ENCODE results near the gene RBM38. TPM values are rescaled to one million over a fixed set of nuclear protein-coding genes. Genes with fewer than 3 reads are reported as not detected.

RBM38 gene
- total and polyA plus RNA-seq, 2 donors from 2014 or later: 16.8 to 18.0 TPM

DNA sequence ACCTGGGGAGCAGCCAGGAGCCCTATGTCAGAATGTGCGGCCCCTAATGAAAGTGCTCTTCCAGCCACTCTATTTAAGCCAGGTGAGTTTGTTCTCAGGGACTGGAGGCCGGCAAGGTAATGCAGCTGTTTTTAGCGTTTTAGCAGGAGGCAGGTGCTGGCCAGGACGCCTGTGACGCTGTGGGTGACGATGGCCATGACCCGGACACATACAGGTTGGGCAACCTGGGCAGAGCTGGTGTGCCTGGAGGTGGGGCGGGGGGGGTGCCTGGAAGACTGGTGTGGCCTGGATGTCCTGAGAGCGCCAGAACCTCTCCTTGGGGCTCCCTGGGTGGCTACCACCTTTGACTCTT, 51.7 kb downstream of the RBM38 start:
- Histone ChIP-seq H3K4me3 (ENCODE audit: low read length in 3 of 3) (no peak overlapping the region), H3K36me3 (ENCODE audit: control insufficient read depth in 2 of 3, insufficient read depth in 3 of 3, low read length in 3 of 3) (no peaks in the 10 kb centered on the region), H3K9me3 (ENCODE audit: control insufficient read depth in 2 of 3, insufficient read depth in 1 of 3, low read length in 3 of 3) (peaks cover 0 to 3% (median 0%) of the 10 kb centered on the region in 3 donors), H3K4me1 (ENCODE audit: control insufficient read depth in 2 of 3, insufficient read depth in 2 of 3, low read depth in 1 of 3, low read length in 3 of 3) (no peaks in the 10 kb centered on the region), H3K27ac (ENCODE audit: low read depth in 2 of 2, low read length in 2 of 2) (no peak overlapping the region), H3K9ac (ENCODE audit: low read length in 3 of 3) (no peak overlapping the region), H3K27me3 (ENCODE audit: control insufficient read depth, insufficient read depth, low read length) (no peaks in the 10 kb centered on the region)
- FAIRE-seq (no peak), DNase-seq (no peak)
- intact Hi-C loops (cut with DNase I): no loop called here
- TF ChIP-seq, protein P1, sequence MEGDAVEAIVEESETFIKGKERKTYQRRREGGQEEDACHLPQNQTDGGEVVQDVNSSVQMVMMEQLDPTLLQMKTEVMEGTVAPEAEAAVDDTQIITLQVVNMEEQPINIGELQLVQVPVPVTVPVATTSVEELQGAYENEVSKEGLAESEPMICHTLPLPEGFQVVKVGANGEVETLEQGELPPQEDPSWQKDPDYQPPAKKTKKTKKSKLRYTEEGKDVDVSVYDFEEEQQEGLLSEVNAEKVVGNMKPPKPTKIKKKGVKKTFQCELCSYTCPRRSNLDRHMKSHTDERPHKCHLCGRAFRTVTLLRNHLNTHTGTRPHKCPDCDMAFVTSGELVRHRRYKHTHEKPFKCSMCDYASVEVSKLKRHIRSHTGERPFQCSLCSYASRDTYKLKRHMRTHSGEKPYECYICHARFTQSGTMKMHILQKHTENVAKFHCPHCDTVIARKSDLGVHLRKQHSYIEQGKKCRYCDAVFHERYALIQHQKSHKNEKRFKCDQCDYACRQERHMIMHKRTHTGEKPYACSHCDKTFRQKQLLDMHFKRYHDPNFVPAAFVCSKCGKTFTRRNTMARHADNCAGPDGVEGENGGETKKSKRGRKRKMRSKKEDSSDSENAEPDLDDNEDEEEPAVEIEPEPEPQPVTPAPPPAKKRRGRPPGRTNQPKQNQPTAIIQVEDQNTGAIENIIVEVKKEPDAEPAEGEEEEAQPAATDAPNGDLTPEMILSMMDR (IDR thresholded peaks at IDR 0.05; ENCODE audit: borderline replicate concordance, extremely low read depth, insufficient read depth): no peak

DNA sequence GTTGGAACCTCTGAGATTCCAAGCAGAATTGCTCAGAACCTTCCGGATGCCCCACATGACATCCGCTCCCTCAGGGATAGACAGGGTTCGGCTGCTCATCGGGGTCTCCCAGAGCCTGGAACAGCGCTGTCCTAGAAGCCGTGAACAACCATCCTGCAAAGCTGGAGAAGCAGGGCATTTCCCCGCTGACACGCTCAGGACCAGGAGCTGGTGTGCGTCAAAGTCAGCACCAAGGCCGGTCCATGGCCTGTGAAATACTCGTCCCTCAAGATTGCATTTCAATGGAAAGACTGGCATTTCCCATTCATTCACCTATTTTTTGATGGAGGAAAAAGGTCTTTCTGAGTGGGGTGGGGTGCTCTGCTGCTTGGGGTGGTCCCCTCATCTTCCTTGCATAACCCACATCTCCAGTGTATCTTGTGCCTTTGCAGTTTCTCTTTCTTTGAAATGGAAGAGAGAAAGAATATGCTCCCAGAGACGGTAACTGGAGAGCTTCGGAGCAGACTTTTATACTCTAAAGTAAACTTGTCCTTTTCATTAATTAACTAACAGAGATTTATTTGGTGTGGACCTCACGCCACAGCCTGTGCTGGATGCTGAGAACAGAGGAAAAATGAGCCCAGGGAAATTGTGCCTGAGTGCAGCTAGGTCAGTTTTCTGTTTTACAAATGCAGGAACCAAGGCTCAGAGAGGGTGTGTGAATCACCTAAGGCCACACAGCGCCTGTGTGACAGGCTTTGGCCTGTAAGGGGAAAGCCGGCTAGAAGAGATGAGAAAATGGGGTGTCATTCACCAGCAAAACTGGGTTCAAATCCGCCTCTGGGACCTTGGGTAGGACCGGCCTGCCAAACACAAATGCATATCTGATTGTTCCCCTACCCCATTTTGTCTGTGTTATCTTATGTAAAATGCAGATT, 52.4 kb downstream of the RBM38 start:
- no peaks in the 10 kb centered on the region for H3K4me1 ChIP-seq (ENCODE audit: control insufficient read depth in 2 of 3, insufficient read depth in 2 of 3, low read depth in 1 of 3, low read length in 3 of 3)

DNA sequence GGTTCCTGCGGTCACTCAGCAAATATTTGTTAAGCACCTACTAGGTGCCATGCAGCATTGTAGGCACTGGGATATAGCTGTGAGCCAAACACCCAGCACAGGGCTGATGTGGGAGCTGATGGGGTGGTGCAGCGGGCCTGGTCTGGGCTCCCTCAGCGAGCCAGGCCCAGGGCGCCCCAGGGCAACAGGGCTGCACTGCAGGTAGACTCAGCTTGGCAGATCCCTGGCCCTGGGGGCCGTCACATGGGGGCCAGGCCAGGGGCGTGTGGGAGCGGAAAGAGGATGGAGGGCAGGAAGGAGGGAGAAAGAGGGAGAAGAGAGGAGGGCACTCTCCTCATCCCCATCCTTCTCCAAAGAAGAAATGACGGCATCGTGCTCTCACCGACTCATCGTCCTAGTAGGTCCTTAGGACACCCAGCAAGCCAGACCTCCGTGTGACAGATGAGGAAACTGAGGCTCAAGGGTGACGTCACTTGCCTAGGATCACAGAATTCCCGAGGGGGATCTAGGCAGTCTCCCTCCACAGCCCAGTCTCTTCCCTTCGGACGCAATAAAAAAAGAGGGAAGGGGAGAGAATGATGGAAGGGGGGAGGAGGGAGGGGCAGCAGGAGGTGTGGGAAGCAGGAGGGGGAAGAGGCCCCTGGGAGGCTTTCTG, 53.3 kb downstream of the RBM38 start:
- intact Hi-C loops (cut with DNase I): no loop called here
- peaks cover 0 to 3% (median 0%) of the 10 kb centered on the region in 3 donors for H3K9me3 ChIP-seq (ENCODE audit: control insufficient read depth in 2 of 3, insufficient read depth in 1 of 3, low read length in 3 of 3)
- H3K27ac ChIP-seq (ENCODE audit: low read depth in 2 of 2, low read length in 2 of 2): no peak overlapping the region
- no peak for FAIRE-seq
- H3K4me3 ChIP-seq (ENCODE audit: low read length in 3 of 3): no peak overlapping the region
- H3K36me3 ChIP-seq (ENCODE audit: control insufficient read depth in 2 of 3, insufficient read depth in 3 of 3, low read length in 3 of 3): no peaks in the 10 kb centered on the region
- H3K27me3 ChIP-seq (ENCODE audit: control insufficient read depth, insufficient read depth, low read length): no peaks in the 10 kb centered on the region
- TF ChIP-seq, protein P1 (IDR thresholded peaks at IDR 0.05; ENCODE audit: borderline replicate concordance, extremely low read depth, insufficient read depth): no peak
- no peaks in the 10 kb centered on the region for H3K4me1 ChIP-seq (ENCODE audit: control insufficient read depth in 2 of 3, insufficient read depth in 2 of 3, low read depth in 1 of 3, low read length in 3 of 3)
- H3K9ac ChIP-seq (ENCODE audit: low read length in 3 of 3): no peak overlapping the region
- no peak for DNase-seq

More for the DNA sequence above, 52.4 kb downstream of the RBM38 start:
- H3K9me3 ChIP-seq (ENCODE audit: control insufficient read depth in 2 of 3, insufficient read depth in 1 of 3, low read length in 3 of 3): peaks cover 0 to 3% (median 0%) of the 10 kb centered on the region in 3 donors
- no peaks in the 10 kb centered on the region for H3K27me3 ChIP-seq (ENCODE audit: control insufficient read depth, insufficient read depth, low read length)
- H3K4me3 ChIP-seq (ENCODE audit: low read length in 3 of 3): no peak overlapping the region
- no peak overlapping the region for H3K27ac ChIP-seq (ENCODE audit: low read depth in 2 of 2, low read length in 2 of 2)
- FAIRE-seq (no peak), DNase-seq (no peak)
- H3K36me3 ChIP-seq (ENCODE audit: control insufficient read depth in 2 of 3, insufficient read depth in 3 of 3, low read length in 3 of 3): no peaks in the 10 kb centered on the region
- no peak overlapping the region for H3K9ac ChIP-seq (ENCODE audit: low read length in 3 of 3)
- intact Hi-C loops (cut with DNase I): no loop called here
- TF ChIP-seq, protein P1 (IDR thresholded peaks at IDR 0.05; ENCODE audit: borderline replicate concordance, extremely low read depth, insufficient read depth): no peak

All from kidney (tissue), 14 donors.